Ishikawa (cell line): Measurements from ENCODE around the gene PDE4B.

Source experiments
- CEBPB ChIP-seq: IDR thresholded peaks from 2 replicates; pipeline ENCODE4 v1.6.1; 2012
- CREB1 ChIP-seq: IDR thresholded peaks from 2 replicates; pipeline ENCODE4 v1.6.1; 2012; ENCODE audit warnings: low read depth
- EGR1 ChIP-seq: IDR thresholded peaks from 2 replicates; pipeline ENCODE4 v1.6.1; 2012
- EP300 ChIP-seq: IDR thresholded peaks from 2 replicates; pipeline ENCODE4 v1.6.1; 2012; ENCODE audit warnings: borderline replicate concordance
- FOXM1 ChIP-seq: IDR thresholded peaks from 2 replicates; pipeline ENCODE4 v1.6.1; 2012; ENCODE audit warnings: low read depth, borderline replicate concordance
- MAX ChIP-seq: IDR thresholded peaks from 2 replicates; pipeline ENCODE4 v1.6.1; 2012
- NFIC ChIP-seq: IDR thresholded peaks from 2 replicates; pipeline ENCODE4 v1.6.1; 2012
- RAD21 ChIP-seq: IDR thresholded peaks from 2 replicates; pipeline ENCODE4 v1.6.1; 2012; ENCODE audit warnings: low read depth
- REST ChIP-seq: IDR thresholded peaks from 2 replicates; pipeline ENCODE4 v1.6.1; 2012; ENCODE audit warnings: low read depth, mild to moderate bottlenecking
- TAF1 ChIP-seq: IDR thresholded peaks from 2 replicates; pipeline ENCODE4 v1.6.1; 2012; ENCODE audit warnings: low read depth, mild to moderate bottlenecking
- TCF12 ChIP-seq: IDR thresholded peaks from 2 replicates; pipeline ENCODE4 v1.6.1; 2012; ENCODE audit warnings: low read depth
- TEAD4 ChIP-seq: IDR thresholded peaks from 2 replicates; pipeline ENCODE4 v1.6.1; 2012
- USF1 ChIP-seq: IDR thresholded peaks from 2 replicates; pipeline ENCODE4 v1.6.1; 2012
- YY1 ChIP-seq: IDR thresholded peaks from 2 replicates; pipeline ENCODE4 v1.6.1; 2012; ENCODE audit warnings: low read depth
- ZBTB7A ChIP-seq: IDR thresholded peaks from 2 replicates; pipeline ENCODE4 v1.6.1; 2012; ENCODE audit warnings: low read depth

The PDE4B gene

GRCh38 chr1:66401244-66401643 lies 608.5 kb downstream of the PDE4B start:
- TF ChIP-seq RAD21 (no peak), REST (no peak), EP300 (no peak), ZBTB7A (no peak), MAX (no peak), TEAD4 (no peak), CREB1 (no peak), YY1 (no peak), NFIC (no peak), TCF12 (no peak), CEBPB (no peak), EGR1 (no peak), TAF1 (no peak)

- TF ChIP-seq ZBTB7A = no peak
Observed at GRCh38 chr1:66402194-66402593, 609.5 kb downstream of the PDE4B start.

- no peak for TF ChIP-seq TEAD4
- no peak for TF ChIP-seq FOXM1
- TF ChIP-seq EP300 = no peak
- no peak for TF ChIP-seq MAX
- no peak for TF ChIP-seq USF1
- TF ChIP-seq RAD21 = no peak
- TF ChIP-seq TAF1 = no peak
- TF ChIP-seq NFIC = no peak
- TF ChIP-seq TCF12 = no peak
- TF ChIP-seq EGR1 = no peak
- no peak for TF ChIP-seq CREB1
- TF ChIP-seq CEBPB = no peak
- TF ChIP-seq REST = no peak
- TF ChIP-seq ZBTB7A = no peak
- TF ChIP-seq YY1 = no peak
Observed at GRCh38 chr1:66403007-66403731, 610.5 kb downstream of the PDE4B start.

GRCh38 chr1:66405061-66405460 lies 612.4 kb downstream of the PDE4B start:
- TF ChIP-seq NFIC (no peak), ZBTB7A (no peak), REST (no peak)

GRCh38 chr1:66412704-66413103 lies 620.0 kb downstream of the PDE4B start:
- TF ChIP-seq USF1 (no peak), TAF1 (no peak), NFIC (no peak), EGR1 (no peak), YY1 (no peak), TEAD4 (no peak), ZBTB7A (no peak), MAX (no peak), CREB1 (no peak), RAD21 (no peak), CEBPB (no peak), FOXM1 (no peak), EP300 (no peak), REST (no peak), TCF12 (no peak)
